ENCODE measurements around the gene RAD51B. TPM values are rescaled to one million over a fixed set of nuclear protein-coding genes. Genes with fewer than 3 reads are reported as not detected.

RAD51B gene
- total RNA-seq, 1 experiment from 2014 or later: 8.5 TPM

- Histone ChIP-seq H3K36me3 (ENCODE audit: control insufficient read depth, insufficient read depth, low read length) (no peaks in the 10 kb centered on the region), H3K27me3 (ENCODE audit: control insufficient read depth, insufficient read depth, low read length) (no peaks in the 10 kb centered on the region), H3K9me3 (ENCODE audit: control insufficient read depth, insufficient read depth, low read depth, low read length) (no peaks in the 10 kb centered on the region), H3K4me3 (ENCODE audit: low read depth in 2 of 2, low read length in 2 of 2) (no peak overlapping the region), H3K27ac (ENCODE audit: low read length) (no peak overlapping the region), H3K4me1 (ENCODE audit: control insufficient read depth, insufficient read depth, low read length) (no peaks in the 10 kb centered on the region)
- ATAC-seq (no peak), DNase-seq (ENCODE audit: low read depth, low spot score) (no peak)
- in situ Hi-C loops (cut with HindIII; ENCODE audit: low pct_unique_long_range_greater_than_20kb, low sequenced_read_pairs) (no loop called here), intact Hi-C loops (cut with micrococcal nuclease; ENCODE audit: unreplicated experiment) (no loop called here)
- ChIA-PET POLR2A (no interaction called here), CTCF (no interaction called here)
- BruUV-seq (replicated peaks): no TSS peak
- TF ChIP-seq TCF7L2 (IDR thresholded peaks at IDR 0.05; ENCODE audit: low read depth, low read length): no peak
- no peak for TF ChIP-seq SIN3A (IDR thresholded peaks at IDR 0.05; ENCODE audit: borderline replicate concordance, insufficient read depth, low read depth, low read length)
- TF ChIP-seq, protein P1, sequence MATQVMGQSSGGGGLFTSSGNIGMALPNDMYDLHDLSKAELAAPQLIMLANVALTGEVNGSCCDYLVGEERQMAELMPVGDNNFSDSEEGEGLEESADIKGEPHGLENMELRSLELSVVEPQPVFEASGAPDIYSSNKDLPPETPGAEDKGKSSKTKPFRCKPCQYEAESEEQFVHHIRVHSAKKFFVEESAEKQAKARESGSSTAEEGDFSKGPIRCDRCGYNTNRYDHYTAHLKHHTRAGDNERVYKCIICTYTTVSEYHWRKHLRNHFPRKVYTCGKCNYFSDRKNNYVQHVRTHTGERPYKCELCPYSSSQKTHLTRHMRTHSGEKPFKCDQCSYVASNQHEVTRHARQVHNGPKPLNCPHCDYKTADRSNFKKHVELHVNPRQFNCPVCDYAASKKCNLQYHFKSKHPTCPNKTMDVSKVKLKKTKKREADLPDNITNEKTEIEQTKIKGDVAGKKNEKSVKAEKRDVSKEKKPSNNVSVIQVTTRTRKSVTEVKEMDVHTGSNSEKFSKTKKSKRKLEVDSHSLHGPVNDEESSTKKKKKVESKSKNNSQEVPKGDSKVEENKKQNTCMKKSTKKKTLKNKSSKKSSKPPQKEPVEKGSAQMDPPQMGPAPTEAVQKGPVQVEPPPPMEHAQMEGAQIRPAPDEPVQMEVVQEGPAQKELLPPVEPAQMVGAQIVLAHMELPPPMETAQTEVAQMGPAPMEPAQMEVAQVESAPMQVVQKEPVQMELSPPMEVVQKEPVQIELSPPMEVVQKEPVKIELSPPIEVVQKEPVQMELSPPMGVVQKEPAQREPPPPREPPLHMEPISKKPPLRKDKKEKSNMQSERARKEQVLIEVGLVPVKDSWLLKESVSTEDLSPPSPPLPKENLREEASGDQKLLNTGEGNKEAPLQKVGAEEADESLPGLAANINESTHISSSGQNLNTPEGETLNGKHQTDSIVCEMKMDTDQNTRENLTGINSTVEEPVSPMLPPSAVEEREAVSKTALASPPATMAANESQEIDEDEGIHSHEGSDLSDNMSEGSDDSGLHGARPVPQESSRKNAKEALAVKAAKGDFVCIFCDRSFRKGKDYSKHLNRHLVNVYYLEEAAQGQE (IDR thresholded peaks at IDR 0.05; ENCODE audit: insufficient read depth in 1 of 2, low read depth in 2 of 2, low read length in 1 of 2): no peak
- no peak for TF ChIP-seq POLR2AphosphoS5 (IDR thresholded peaks at IDR 0.05; ENCODE audit: low read depth, low read length)
- no peak for TF ChIP-seq CTCF (IDR thresholded peaks at IDR 0.05)
Observed at GRCh38 chr14:67853715-67854114, 34.1 kb downstream of the RAD51B start.

GRCh38 chr14:67856827-67857226 lies 37.2 kb downstream of the RAD51B start:
- DNase-seq (ENCODE audit: low read depth, low spot score): no peak
- intact Hi-C loops (cut with micrococcal nuclease; ENCODE audit: unreplicated experiment): no loop called here
- no peaks in the 10 kb centered on the region for H3K4me1 ChIP-seq (ENCODE audit: control insufficient read depth, insufficient read depth, low read length)
- ChIA-PET CTCF (no interaction called here), POLR2A (interaction anchor here (0.6 kb wide), 1 partner anchor 923 kb away, joined by 4 read pairs; no protein-coding TSS in a partner anchor)
- no peaks in the 10 kb centered on the region for H3K27me3 ChIP-seq (ENCODE audit: control insufficient read depth, insufficient read depth, low read length)
- no TSS peak for BruUV-seq (replicated peaks)
- H3K4me3 ChIP-seq (ENCODE audit: low read depth in 2 of 2, low read length in 2 of 2): no peak overlapping the region
- no peaks in the 10 kb centered on the region for H3K36me3 ChIP-seq (ENCODE audit: control insufficient read depth, insufficient read depth, low read length)
- H3K27ac ChIP-seq (ENCODE audit: low read length): no peak overlapping the region
- TF ChIP-seq POLR2AphosphoS5 (IDR thresholded peaks at IDR 0.05; ENCODE audit: low read depth, low read length): no peak
- TF ChIP-seq TCF7L2 (IDR thresholded peaks at IDR 0.05; ENCODE audit: low read depth, low read length): no peak
- TF ChIP-seq, protein P1 (IDR thresholded peaks at IDR 0.05; ENCODE audit: insufficient read depth in 1 of 2, low read depth in 2 of 2, low read length in 1 of 2): no peak
- TF ChIP-seq CTCF (IDR thresholded peaks at IDR 0.05): no peak
- TF ChIP-seq SIN3A (IDR thresholded peaks at IDR 0.05; ENCODE audit: borderline replicate concordance, insufficient read depth, low read depth, low read length): no peak
- in situ Hi-C loops (cut with HindIII; ENCODE audit: low pct_unique_long_range_greater_than_20kb, low sequenced_read_pairs): no loop called here
- ATAC-seq: no peak
- H3K9me3 ChIP-seq (ENCODE audit: control insufficient read depth, insufficient read depth, low read depth, low read length): no peaks in the 10 kb centered on the region
